HG02678 (cell line): ENCODE measurements around the gene AGAP2.
"Not testable (repeated sequence)": the region's sequence is repeated elsewhere in the genome, so short reads cannot be mapped to it uniquely, and the experiment has no call there.

ENCODE experiments used
- ATAC-seq: cut with Tn5 transposase; IDR thresholded peaks from one replicate; pipeline ENCODE4 v1.9.1; 2021; ENCODE audit warnings: mild to moderate bottlenecking, moderate library complexity; ENCODE audit not compliant: unreplicated experiment

AGAP2 gene

GRCh38 chr12:57724936-57725740, 13.4 kb downstream of the AGAP2 start:
- no peak for ATAC-seq

GRCh38 chr12:57724003-57724935, 14.3 kb downstream of the AGAP2 start:
- no peak for ATAC-seq

GRCh38 chr12:57723630-57723962, 14.9 kb downstream of the AGAP2 start:
- ATAC-seq: no peak

GRCh38 chr12:57722716-57723629, 15.6 kb downstream of the AGAP2 start:
- no peak for ATAC-seq

GRCh38 chr12:57721846-57722608, 16.5 kb downstream of the AGAP2 start:
- not testable (repeated sequence) for ATAC-seq

GRCh38 chr12:57720606-57721595, 17.6 kb downstream of the AGAP2 start:
- ATAC-seq: no peak

GRCh38 chr12:57719777-57720605, 18.6 kb downstream of the AGAP2 start:
- no peak for ATAC-seq

- ATAC-seq: no peak
Measured at GRCh38 chr12:57718641-57719528, 19.7 kb downstream of the AGAP2 start.

GRCh38 chr12:57717846-57718640, 20.5 kb downstream of the AGAP2 start:
- no peak for ATAC-seq

- ATAC-seq: no peak
Measured at GRCh38 chr12:57717131-57717530, 21.4 kb downstream of the AGAP2 start.

GRCh38 chr12:57716305-57716704, 22.2 kb downstream of the AGAP2 start:
- no peak for ATAC-seq

GRCh38 chr12:57715786-57716185, 22.8 kb downstream of the AGAP2 start:
- ATAC-seq: no peak

- not testable (repeated sequence) for ATAC-seq
Measured at GRCh38 chr12:57715036-57715748, 23.4 kb downstream of the AGAP2 start.

- no peak for ATAC-seq
Measured at GRCh38 chr12:57713209-57713608, 25.3 kb downstream of the AGAP2 start.

GRCh38 chr12:57712701-57713100, 25.8 kb downstream of the AGAP2 start:
- no peak for ATAC-seq

- no peak for ATAC-seq
Measured at GRCh38 chr12:57708296-57708695, 30.2 kb downstream of the AGAP2 start.
